SK-N-MC (cell line): ENCODE results near the gene HRC.
"Not testable (repeated sequence)": the region's sequence is repeated elsewhere in the genome, so short reads cannot be mapped to it uniquely, and the experiment has no call there.

Experiments
- EZH2 ChIP-seq: fragments of 200-600 bp; sonication (generic); IDR thresholded peaks from one replicate; pipeline ENCODE4 v1.6.1; 2017; ENCODE audit warnings: antibody characterized with exemption
- FOXP2 ChIP-seq: optimal IDR thresholded peaks from 2 replicates; pipeline ENCODE3; 2011; ENCODE audit warnings: mild to moderate bottlenecking, moderate library complexity; ENCODE audit not compliant: insufficient read depth; ENCODE audit errors: extremely low read length, control extremely low read depth
- POLR2AphosphoS5 ChIP-seq: IDR thresholded peaks from 2 replicates; pipeline ENCODE4 v1.6.1; 2012; ENCODE audit warnings: mild to moderate bottlenecking, low read depth, low read length, borderline replicate concordance

DNA sequence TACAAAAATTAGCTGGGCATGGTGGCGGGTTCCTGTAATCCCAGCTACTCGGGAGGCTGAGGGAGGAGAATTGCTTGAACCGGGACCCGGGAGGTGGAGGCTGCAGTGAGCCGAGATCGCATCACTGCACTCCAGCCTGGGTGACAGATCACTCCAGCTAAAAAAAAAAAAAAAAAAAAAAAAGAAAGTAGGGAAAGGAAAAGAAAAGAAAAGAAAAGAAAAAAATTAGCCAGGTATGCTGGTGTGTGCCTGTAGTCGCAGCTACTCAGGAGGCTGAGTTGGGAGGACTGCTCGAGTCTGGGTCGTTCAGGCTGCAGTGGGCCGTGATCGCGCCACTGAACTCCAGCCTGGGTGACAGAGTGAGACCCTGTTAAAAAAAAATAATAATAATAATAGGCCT lies 28.0 kb downstream of the HRC start:
- not testable (repeated sequence) for TF ChIP-seq POLR2AphosphoS5, EZH2, FOXP2
